Sigmoid colon (tissue), 7 donors: ENCODE measurements around the gene FALEC. TPM values are rescaled to one million over a fixed set of nuclear protein-coding genes. Genes with fewer than 3 reads are reported as not detected.

Source experiments
- polyA plus RNA-seq, 3 donors: library from polyadenylated mRNA; stranded (reverse); fragments of 200-250 nt; gene quantifications; one replicate each; pipeline ENCODE4 v1.2.3, GENCODE V29; 2013
- small RNA-seq, 3 donors: library from RNA; depleted of rRNA; stranded (forward); fragments of <200 nt; gene quantifications; one replicate each; pipeline ENCODE3, GENCODE V24; 2016
- total RNA-seq, 4 donors: library from RNA; depleted of rRNA; stranded (reverse); fragments of >200 nt; gene quantifications; one replicate each; pipeline ENCODE4 v1.1.0, GENCODE V29; 2016
- donor health status: healthy with polysubstance abuse.
- donor health status: Bipolar disorder and iron deficiency.
- donor health status: healthy.

Gene FALEC
- total and polyA plus RNA-seq, 7 donors, result 0.35 TPM; not detected in 6

Small RNA genes lying within 50 kb of the gene (small RNA-seq; reads per million reads assigned to genes)
- gene MIR4257 (0 reads per million in 3 donors), gene RN7SL473P (0 reads per million in 3 donors), gene RN7SL600P (0 reads per million in 3 donors)

Other genes with a start within 250 kb of the FALEC start
- gene APH1A, start 246.7 kb upstream of the FALEC start, total RNA-seq, result 10 to 100 TPM; 44.6 to 59.2 (median 48.0) TPM
- 100 to 1,000 TPM; 134 to 228 (median 145) TPM for gene APH1A, start 246.7 kb upstream of the FALEC start, polyA plus RNA-seq
- 10 to 100 TPM; 14.8 to 49.7 (median 39.4) TPM for gene C1orf54, start 243.0 kb upstream of the FALEC start, total RNA-seq
- 10 to 100 TPM; 15.7 to 27.0 (median 23.8) TPM for gene C1orf54, start 243.0 kb upstream of the FALEC start, polyA plus RNA-seq
- 10 to 100 TPM; 11.4 to 15.3 (median 13.5) TPM for gene CIART, start 233.2 kb upstream of the FALEC start, total RNA-seq
- gene CIART, start 233.2 kb upstream of the FALEC start, polyA plus RNA-seq, result 1 to 10 TPM in 2 of 3 donors, not detected in 1; 2.5 to 4.2 TPM
- gene MRPS21, start 221.9 kb upstream of the FALEC start, total RNA-seq, result 10 to 100 TPM; 36.8 to 68.3 (median 58.4) TPM
- gene MRPS21, start 221.9 kb upstream of the FALEC start, polyA plus RNA-seq, result 10 to 100 TPM; 64.3 to 94.3 (median 71.0) TPM
- 10 to 100 TPM; 29.5 to 53.5 (median 35.9) TPM for gene PRPF3, start 194.2 kb upstream of the FALEC start, total RNA-seq
- gene PRPF3, start 194.2 kb upstream of the FALEC start, polyA plus RNA-seq, result 10 to 100 TPM; 15.0 to 35.0 (median 16.2) TPM
- gene RPRD2, start 151.6 kb upstream of the FALEC start, total RNA-seq, result 10 to 100 TPM; 16.2 to 26.7 (median 21.2) TPM
- gene RPRD2, start 151.6 kb upstream of the FALEC start, polyA plus RNA-seq, result 10 to 100 TPM in 1 of 3 donors, 1 to 10 TPM in 2; 4.2 to 12.4 (median 5.5) TPM
- gene TARS2, start 28.3 kb upstream of the FALEC start, total RNA-seq, result 10 to 100 TPM in 2 of 4 donors, 1 to 10 TPM in 2; 8.1 to 13.3 (median 10.4) TPM
- gene TARS2, start 28.3 kb upstream of the FALEC start, polyA plus RNA-seq, result 10 to 100 TPM in 1 of 3 donors, 1 to 10 TPM in 2; 4.6 to 16.9 (median 6.0) TPM
- gene ECM1, start 7.6 kb upstream of the FALEC start, total RNA-seq, result 10 to 100 TPM in 3 of 4 donors, 1 to 10 TPM in 1; 9.2 to 23.8 (median 13.8) TPM
- gene ECM1, start 7.6 kb upstream of the FALEC start, polyA plus RNA-seq, result 1 to 10 TPM; 2.1 to 8.7 (median 3.0) TPM
- gene ADAMTSL4, start 33.7 kb downstream of the FALEC start, total RNA-seq, result 10 to 100 TPM; 14.6 to 36.0 (median 24.3) TPM
- gene ADAMTSL4, start 33.7 kb downstream of the FALEC start, polyA plus RNA-seq, result 10 to 100 TPM in 1 of 3 donors, 1 to 10 TPM in 2; 2.1 to 14.0 (median 4.8) TPM
- gene MCL1, start 63.9 kb downstream of the FALEC start, total RNA-seq, result 100 to 1,000 TPM; 159 to 352 (median 212) TPM
- 100 to 1,000 TPM; 119 to 194 (median 153) TPM for gene MCL1, start 63.9 kb downstream of the FALEC start, polyA plus RNA-seq
- gene ENSA, start 113.9 kb downstream of the FALEC start, total RNA-seq, result 100 to 1,000 TPM; 114 to 150 (median 129) TPM
- gene ENSA, start 113.9 kb downstream of the FALEC start, polyA plus RNA-seq, result 100 to 1,000 TPM; 181 to 242 (median 217) TPM
- 10 to 100 TPM; 18.1 to 27.2 (median 20.7) TPM for gene GOLPH3L, start 181.4 kb downstream of the FALEC start, total RNA-seq
- 10 to 100 TPM; 26.5 to 66.6 (median 49.9) TPM for gene GOLPH3L, start 181.4 kb downstream of the FALEC start, polyA plus RNA-seq
- gene HORMAD1, start 205.1 kb downstream of the FALEC start, total RNA-seq, result not detected
- under 1 TPM in 2 of 3 donors, not detected in 1; 0.32 to 0.69 TPM for gene HORMAD1, start 205.1 kb downstream of the FALEC start, polyA plus RNA-seq